ENCODE measurements around the gene SHKBP1. TPM values are rescaled to one million over a fixed set of nuclear protein-coding genes. Genes with fewer than 3 reads are reported as not detected.

The SHKBP1 gene
- total and polyA plus RNA-seq, 2 of the 13 experiments (the other 11 are each of a cell fraction or from before 2014, with no cell fraction given), result 16.2 to 17.4 TPM

DNA sequence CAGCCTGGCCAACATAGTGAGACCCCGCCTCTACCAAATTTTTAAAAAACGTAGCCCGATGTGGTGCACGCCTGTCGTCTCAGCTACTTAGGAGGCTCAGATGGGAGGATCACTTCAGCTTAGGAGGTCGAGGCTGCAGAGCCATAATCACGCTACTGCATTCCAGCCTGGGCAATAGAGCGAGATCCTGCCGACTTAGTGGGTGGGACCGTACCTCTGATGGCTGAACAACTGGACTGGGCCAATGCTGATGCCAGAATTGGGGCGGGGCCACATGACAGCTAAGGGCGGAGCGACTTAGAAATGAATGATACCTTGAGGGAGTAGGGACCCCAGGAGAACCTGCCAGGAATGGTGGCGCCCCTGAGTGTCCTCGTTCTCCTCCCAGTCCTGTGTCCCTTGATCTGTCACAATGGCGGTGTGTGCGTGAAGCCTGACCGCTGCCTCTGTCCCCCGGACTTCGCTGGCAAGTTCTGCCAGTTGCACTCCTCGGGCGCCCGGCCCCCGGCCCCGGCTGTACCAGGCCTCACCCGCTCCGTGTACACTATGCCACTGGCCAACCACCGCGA, 28.1 kb downstream of the SHKBP1 start:
- no peaks in the 10 kb centered on the region for H3K79me2 ChIP-seq (ENCODE audit: insufficient read depth, low read length)
- peak; percentile 91 for TF ChIP-seq ZNF121 (CRISPR knock-in tag; IDR thresholded peaks at IDR 0.05)
- TF ChIP-seq, protein P1, sequence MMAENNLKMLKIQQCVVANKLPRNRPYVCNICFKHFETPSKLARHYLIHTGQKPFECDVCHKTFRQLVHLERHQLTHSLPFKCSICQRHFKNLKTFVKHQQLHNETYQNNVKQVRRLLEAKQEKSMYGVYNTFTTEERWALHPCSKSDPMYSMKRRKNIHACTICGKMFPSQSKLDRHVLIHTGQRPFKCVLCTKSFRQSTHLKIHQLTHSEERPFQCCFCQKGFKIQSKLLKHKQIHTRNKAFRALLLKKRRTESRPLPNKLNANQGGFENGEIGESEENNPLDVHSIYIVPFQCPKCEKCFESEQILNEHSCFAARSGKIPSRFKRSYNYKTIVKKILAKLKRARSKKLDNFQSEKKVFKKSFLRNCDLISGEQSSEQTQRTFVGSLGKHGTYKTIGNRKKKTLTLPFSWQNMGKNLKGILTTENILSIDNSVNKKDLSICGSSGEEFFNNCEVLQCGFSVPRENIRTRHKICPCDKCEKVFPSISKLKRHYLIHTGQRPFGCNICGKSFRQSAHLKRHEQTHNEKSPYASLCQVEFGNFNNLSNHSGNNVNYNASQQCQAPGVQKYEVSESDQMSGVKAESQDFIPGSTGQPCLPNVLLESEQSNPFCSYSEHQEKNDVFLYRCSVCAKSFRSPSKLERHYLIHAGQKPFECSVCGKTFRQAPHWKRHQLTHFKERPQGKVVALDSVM (CRISPR knock-in tag; IDR thresholded peaks at IDR 0.05), result peak; percentile 83
- no peak for TF ChIP-seq MAZ (IDR thresholded peaks at IDR 0.05; ENCODE audit: borderline replicate concordance, low read depth, low read length)
- 0 out of 2 replicates have a peak, but pooled peaks have one; percentile 5 for TF ChIP-seq MAZ (CRISPR knock-in tag; IDR thresholded peaks at IDR 0.05; ENCODE audit: low read depth)
- 0 out of 2 replicates have a peak, but pooled peaks have one; percentile 9 for TF ChIP-seq ZNF772 (CRISPR knock-in tag; IDR thresholded peaks at IDR 0.05)
- TF ChIP-seq, protein P2, sequence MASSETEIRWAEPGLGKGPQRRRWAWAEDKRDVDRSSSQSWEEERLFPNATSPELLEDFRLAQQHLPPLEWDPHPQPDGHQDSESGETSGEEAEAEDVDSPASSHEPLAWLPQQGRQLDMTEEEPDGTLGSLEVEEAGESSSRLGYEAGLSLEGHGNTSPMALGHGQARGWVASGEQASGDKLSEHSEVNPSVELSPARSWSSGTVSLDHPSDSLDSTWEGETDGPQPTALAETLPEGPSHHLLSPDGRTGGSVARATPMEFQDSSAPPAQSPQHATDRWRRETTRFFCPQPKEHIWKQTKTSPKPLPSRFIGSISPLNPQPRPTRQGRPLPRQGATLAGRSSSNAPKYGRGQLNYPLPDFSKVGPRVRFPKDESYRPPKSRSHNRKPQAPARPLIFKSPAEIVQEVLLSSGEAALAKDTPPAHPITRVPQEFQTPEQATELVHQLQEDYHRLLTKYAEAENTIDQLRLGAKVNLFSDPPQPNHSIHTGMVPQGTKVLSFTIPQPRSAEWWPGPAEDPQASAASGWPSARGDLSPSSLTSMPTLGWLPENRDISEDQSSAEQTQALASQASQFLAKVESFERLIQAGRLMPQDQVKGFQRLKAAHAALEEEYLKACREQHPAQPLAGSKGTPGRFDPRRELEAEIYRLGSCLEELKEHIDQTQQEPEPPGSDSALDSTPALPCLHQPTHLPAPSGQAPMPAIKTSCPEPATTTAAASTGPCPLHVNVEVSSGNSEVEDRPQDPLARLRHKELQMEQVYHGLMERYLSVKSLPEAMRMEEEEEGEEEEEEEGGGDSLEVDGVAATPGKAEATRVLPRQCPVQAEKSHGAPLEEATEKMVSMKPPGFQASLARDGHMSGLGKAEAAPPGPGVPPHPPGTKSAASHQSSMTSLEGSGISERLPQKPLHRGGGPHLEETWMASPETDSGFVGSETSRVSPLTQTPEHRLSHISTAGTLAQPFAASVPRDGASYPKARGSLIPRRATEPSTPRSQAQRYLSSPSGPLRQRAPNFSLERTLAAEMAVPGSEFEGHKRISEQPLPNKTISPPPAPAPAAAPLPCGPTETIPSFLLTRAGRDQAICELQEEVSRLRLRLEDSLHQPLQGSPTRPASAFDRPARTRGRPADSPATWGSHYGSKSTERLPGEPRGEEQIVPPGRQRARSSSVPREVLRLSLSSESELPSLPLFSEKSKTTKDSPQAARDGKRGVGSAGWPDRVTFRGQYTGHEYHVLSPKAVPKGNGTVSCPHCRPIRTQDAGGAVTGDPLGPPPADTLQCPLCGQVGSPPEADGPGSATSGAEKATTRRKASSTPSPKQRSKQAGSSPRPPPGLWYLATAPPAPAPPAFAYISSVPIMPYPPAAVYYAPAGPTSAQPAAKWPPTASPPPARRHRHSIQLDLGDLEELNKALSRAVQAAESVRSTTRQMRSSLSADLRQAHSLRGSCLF (CRISPR knock-in tag; IDR thresholded peaks at IDR 0.05; ENCODE audit: borderline replicate concordance), result no peak
- no peak for TF ChIP-seq MAFK (conservative IDR thresholded peaks at IDR 0.05 in 1 of 2, IDR thresholded peaks at IDR 0.05 in 1 of 2; ENCODE audit: low read length in 2 of 2)
- 0 out of 2 replicates have a peak, but pooled peaks have one; percentile 5 for TF ChIP-seq ZNF543 (CRISPR knock-in tag; IDR thresholded peaks at IDR 0.05)
- 0 out of 2 replicates have a peak, but pooled peaks have one; percentile 5 for TF ChIP-seq ZNF564 (CRISPR knock-in tag; IDR thresholded peaks at IDR 0.05)
- TF ChIP-seq, protein P3, sequence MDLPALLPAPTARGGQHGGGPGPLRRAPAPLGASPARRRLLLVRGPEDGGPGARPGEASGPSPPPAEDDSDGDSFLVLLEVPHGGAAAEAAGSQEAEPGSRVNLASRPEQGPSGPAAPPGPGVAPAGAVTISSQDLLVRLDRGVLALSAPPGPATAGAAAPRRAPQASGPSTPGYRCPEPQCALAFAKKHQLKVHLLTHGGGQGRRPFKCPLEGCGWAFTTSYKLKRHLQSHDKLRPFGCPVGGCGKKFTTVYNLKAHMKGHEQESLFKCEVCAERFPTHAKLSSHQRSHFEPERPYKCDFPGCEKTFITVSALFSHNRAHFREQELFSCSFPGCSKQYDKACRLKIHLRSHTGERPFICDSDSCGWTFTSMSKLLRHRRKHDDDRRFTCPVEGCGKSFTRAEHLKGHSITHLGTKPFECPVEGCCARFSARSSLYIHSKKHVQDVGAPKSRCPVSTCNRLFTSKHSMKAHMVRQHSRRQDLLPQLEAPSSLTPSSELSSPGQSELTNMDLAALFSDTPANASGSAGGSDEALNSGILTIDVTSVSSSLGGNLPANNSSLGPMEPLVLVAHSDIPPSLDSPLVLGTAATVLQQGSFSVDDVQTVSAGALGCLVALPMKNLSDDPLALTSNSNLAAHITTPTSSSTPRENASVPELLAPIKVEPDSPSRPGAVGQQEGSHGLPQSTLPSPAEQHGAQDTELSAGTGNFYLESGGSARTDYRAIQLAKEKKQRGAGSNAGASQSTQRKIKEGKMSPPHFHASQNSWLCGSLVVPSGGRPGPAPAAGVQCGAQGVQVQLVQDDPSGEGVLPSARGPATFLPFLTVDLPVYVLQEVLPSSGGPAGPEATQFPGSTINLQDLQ (CRISPR knock-in tag; IDR thresholded peaks at IDR 0.05), result no peak
- no peak for TF ChIP-seq KLF9 (CRISPR knock-in tag; IDR thresholded peaks at IDR 0.05; ENCODE audit: low read depth)
- H2AFZ ChIP-seq (ENCODE audit: low read length), result no peak overlapping the region
- no peaks in the 10 kb centered on the region; the same call in 1 of the 2 replicates for H4K20me1 ChIP-seq (ENCODE audit: insufficient read depth, low read length)
- no peaks in the 10 kb centered on the region for H3K9me3 ChIP-seq (ENCODE audit: low read length)
- ChIA-PET POLR2A (interaction anchor here (1.0 to 2.7 kb wide), 6 partner anchors 10 to 227 kb away, joined by 3 to 9 read pairs (median 3); partner anchors contain the start of gene SERTAD1), CTCF (ENCODE audit: low intra/inter-chr PET ratio, low total read pairs) (interaction anchor here (6.8 kb wide), 1 partner anchor 30 kb away, joined by 37 read pairs; no protein-coding TSS in a partner anchor)
- H3K27ac ChIP-seq (ENCODE audit: extremely low read length, insufficient read depth, low read length), result no peak overlapping the region
- H3K4me2 ChIP-seq (ENCODE audit: low read depth, low read length), result peak overlapping the region; percentile 84
- intact Hi-C loops (cut with micrococcal nuclease; ENCODE audit: unreplicated experiment) (no loop called here), in situ Hi-C loops (cut with HindIII; ENCODE audit: extremely low pct_ligation_motif_present, low pct_unique_long_range_greater_than_20kb) (loop anchor here (5.0 kb wide), 1 partner anchor 72 kb away; no protein-coding TSS in a partner anchor)
- no peaks in the 10 kb centered on the region for H3K36me3 ChIP-seq (replicated peaks in 1 of 2; ENCODE audit: control insufficient read depth in 1 of 2, insufficient read depth in 2 of 2, low read length in 2 of 2)
- no TSS peak for BruUV-seq (replicated peaks)
- WGBS (ENCODE audit: low lambda C conversion rate), result 45% methylated on average over 7 of the region's 29 CpGs
- no peak overlapping the region for H3K9ac ChIP-seq (ENCODE audit: insufficient read depth, low read depth, low read length)
- H3K27me3 ChIP-seq (ENCODE audit: control insufficient read depth in 1 of 2, insufficient read depth in 2 of 2, low read length in 2 of 2), result peaks cover 2 to 61% of the 10 kb centered on the region in 2 experiments; a peak in 4 of 5 replicates
- H3K4me3 ChIP-seq (replicated peaks in 1 of 3; ENCODE audit: insufficient read depth in 1 of 3, low read depth in 2 of 3, low read length in 3 of 3), result peak overlapping the region; percentile 43 to 77 (median 55); a peak in 3 of 6 replicates
- no peak for FAIRE-seq
- H3K4me1 ChIP-seq (ENCODE audit: insufficient read depth, low read length), result peaks cover 80% of the 10 kb centered on the region
- no peak for ATAC-seq
- no peak for DNase-seq (ENCODE audit: low spot score)
